Measurements from ENCODE around the gene PTGFRN. TPM values are rescaled to one million over a fixed set of nuclear protein-coding genes. Genes with fewer than 3 reads are reported as not detected.

The PTGFRN gene
- total and polyA plus RNA-seq, 2 experiments from 2014 or later: 17.4 to 32.7 TPM

DNA sequence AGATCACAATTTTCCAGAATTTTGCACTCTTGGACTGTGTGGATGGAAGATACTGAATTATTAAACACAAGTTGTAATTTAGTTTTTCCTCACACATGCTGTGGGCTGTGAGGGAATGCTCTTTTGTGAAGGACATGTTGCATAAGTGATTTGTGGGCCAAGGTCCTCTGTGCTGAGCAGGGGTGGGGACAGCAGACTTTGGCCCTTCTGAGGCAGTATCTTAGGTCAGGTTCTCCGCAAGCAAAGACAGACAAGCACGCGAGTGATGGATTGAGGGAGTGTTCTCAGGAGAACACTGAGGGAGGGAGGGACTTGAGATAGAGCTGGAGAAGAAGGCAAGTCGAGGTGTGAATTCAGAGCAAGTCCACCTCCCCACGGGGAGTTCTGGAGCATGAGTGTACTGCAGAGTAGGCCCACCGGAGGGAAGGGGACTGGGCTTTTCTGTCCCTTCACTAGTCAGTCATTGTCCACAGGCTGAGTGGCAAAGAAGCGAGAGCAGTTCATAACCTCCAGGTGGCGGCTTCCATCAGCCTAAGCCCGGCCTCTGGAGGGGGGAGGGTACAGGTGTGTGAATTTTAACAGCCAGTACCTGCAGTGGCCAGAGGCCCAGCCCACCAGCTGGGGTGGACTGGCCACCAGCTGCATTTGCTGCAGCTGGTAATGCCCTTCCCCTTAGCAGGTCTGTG lies 72.7 kb downstream of the PTGFRN start:
- Mint-ChIP-seq H3K9me3 (peaks cover 3% of the 10 kb centered on the region; the same call in 1 of the 3 replicates), H3K27ac (no peak overlapping the region; the same call in 1 of the 2 replicates), H3K27me3 (ENCODE audit: insufficient read depth, low read depth, poor library complexity) (peaks cover 2% of the 10 kb centered on the region), H3K4me1 (peaks cover 10% of the 10 kb centered on the region), H3K4me3 (no peak overlapping the region), H3K36me3 (ENCODE audit: low read depth) (peaks cover 29% of the 10 kb centered on the region)
- Histone ChIP-seq H3K9me2 (ENCODE audit: insufficient read depth) (no peaks in the 10 kb centered on the region), H2AFZ (no peak overlapping the region), H3K4me1 (ENCODE audit: insufficient read depth) (no peaks in the 10 kb centered on the region), H3K27ac (ENCODE audit: low read depth) (no peak overlapping the region), H3F3A (replicated peaks; ENCODE audit: low read depth) (no peaks in the 10 kb centered on the region), H4K20me1 (replicated peaks; ENCODE audit: insufficient read depth) (0 out of 2 replicates have a peak, but pooled peaks cover 4% of the 10 kb centered on the region), H3K4me3 (no peak overlapping the region), H3K27me3 (ENCODE audit: insufficient read depth) (no peaks in the 10 kb centered on the region), H3K79me2 (replicated peaks; ENCODE audit: insufficient read depth) (no peaks in the 10 kb centered on the region; the same call in 1 of the 2 replicates), H3K36me3 (ENCODE audit: insufficient read depth) (no peaks in the 10 kb centered on the region), H3K4me2 (no peak overlapping the region)
- DNase-seq (ENCODE audit: low spot score) (peak; percentile 55), ATAC-seq (peak; percentile 86)
- no peak for TF ChIP-seq EZH2phosphoT487 (IDR thresholded peaks at IDR 0.05; ENCODE audit: unreplicated experiment)
- TF ChIP-seq ZNF114 (CRISPR knock-in tag; IDR thresholded peaks at IDR 0.05): no peak
- TF ChIP-seq, protein P1, sequence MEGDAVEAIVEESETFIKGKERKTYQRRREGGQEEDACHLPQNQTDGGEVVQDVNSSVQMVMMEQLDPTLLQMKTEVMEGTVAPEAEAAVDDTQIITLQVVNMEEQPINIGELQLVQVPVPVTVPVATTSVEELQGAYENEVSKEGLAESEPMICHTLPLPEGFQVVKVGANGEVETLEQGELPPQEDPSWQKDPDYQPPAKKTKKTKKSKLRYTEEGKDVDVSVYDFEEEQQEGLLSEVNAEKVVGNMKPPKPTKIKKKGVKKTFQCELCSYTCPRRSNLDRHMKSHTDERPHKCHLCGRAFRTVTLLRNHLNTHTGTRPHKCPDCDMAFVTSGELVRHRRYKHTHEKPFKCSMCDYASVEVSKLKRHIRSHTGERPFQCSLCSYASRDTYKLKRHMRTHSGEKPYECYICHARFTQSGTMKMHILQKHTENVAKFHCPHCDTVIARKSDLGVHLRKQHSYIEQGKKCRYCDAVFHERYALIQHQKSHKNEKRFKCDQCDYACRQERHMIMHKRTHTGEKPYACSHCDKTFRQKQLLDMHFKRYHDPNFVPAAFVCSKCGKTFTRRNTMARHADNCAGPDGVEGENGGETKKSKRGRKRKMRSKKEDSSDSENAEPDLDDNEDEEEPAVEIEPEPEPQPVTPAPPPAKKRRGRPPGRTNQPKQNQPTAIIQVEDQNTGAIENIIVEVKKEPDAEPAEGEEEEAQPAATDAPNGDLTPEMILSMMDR (conservative IDR thresholded peaks at IDR 0.05; ENCODE audit: low read depth in 2 of 2): peak; percentile 11 to 40; a peak in 2 of 4 replicates
- TF ChIP-seq POLR2AphosphoS5 (IDR thresholded peaks at IDR 0.05; ENCODE audit: low read depth): no peak

DNA sequence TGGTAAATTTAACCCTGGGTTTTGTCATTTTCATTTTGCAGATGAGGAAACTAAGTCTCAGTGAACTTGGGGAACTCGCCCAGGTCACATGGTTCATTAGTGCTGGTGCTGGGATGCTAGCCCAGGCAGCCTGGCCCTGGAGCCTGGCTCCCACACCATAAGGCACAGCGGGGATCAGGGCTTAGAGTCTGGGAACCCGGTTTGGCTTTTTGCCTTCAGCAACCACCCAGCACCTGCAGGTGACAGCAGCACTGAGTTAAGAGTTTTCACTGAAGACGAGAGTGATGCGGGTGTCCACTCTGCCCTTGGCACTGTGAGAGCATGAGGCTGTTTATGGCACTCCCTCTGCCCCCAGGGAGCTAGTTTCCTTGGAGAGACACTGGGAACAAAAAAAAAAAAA lies 73.4 kb downstream of the PTGFRN start:
- Histone ChIP-seq H3K4me1 (ENCODE audit: insufficient read depth) (no peaks in the 10 kb centered on the region), H3K27ac (ENCODE audit: low read depth) (no peak overlapping the region), H3K79me2 (replicated peaks; ENCODE audit: insufficient read depth) (no peaks in the 10 kb centered on the region; the same call in 1 of the 2 replicates), H4K20me1 (replicated peaks; ENCODE audit: insufficient read depth) (0 out of 2 replicates have a peak, but pooled peaks cover 4% of the 10 kb centered on the region), H3K9me2 (ENCODE audit: insufficient read depth) (no peaks in the 10 kb centered on the region), H3K27me3 (ENCODE audit: insufficient read depth) (no peaks in the 10 kb centered on the region), H3K4me3 (no peak overlapping the region), H3K4me2 (no peak overlapping the region), H3K36me3 (ENCODE audit: insufficient read depth) (no peaks in the 10 kb centered on the region), H2AFZ (no peak overlapping the region), H3F3A (replicated peaks; ENCODE audit: low read depth) (no peaks in the 10 kb centered on the region)
- Mint-ChIP-seq H3K27me3 (ENCODE audit: insufficient read depth, low read depth, poor library complexity) (peaks cover 2% of the 10 kb centered on the region), H3K9me3 (no peaks in the 10 kb centered on the region; the same call in 2 of the 3 replicates), H3K4me3 (no peak overlapping the region), H3K36me3 (ENCODE audit: low read depth) (peaks cover 29% of the 10 kb centered on the region), H3K27ac (no peak overlapping the region), H3K4me1 (peaks cover 12% of the 10 kb centered on the region)
- peak; percentile 5 for DNase-seq (ENCODE audit: low spot score)
- peak; percentile 45 for ATAC-seq
- TF ChIP-seq, protein P2, sequence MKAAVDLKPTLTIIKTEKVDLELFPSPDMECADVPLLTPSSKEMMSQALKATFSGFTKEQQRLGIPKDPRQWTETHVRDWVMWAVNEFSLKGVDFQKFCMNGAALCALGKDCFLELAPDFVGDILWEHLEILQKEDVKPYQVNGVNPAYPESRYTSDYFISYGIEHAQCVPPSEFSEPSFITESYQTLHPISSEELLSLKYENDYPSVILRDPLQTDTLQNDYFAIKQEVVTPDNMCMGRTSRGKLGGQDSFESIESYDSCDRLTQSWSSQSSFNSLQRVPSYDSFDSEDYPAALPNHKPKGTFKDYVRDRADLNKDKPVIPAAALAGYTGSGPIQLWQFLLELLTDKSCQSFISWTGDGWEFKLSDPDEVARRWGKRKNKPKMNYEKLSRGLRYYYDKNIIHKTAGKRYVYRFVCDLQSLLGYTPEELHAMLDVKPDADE (IDR thresholded peaks at IDR 0.05): no peak
- TF ChIP-seq EZH2phosphoT487 (IDR thresholded peaks at IDR 0.05; ENCODE audit: unreplicated experiment) (no peak), CREB1 (CRISPR knock-in tag; IDR thresholded peaks at IDR 0.05; ENCODE audit: low read depth) (no peak), EZH2 (IDR thresholded peaks at IDR 0.05; ENCODE audit: low read depth, unreplicated experiment) (no peak), ZNF114 (CRISPR knock-in tag; IDR thresholded peaks at IDR 0.05) (no peak), NANOG (IDR thresholded peaks at IDR 0.05; ENCODE audit: borderline replicate concordance) (no peak), ZNF331 (CRISPR knock-in tag; IDR thresholded peaks at IDR 0.05; ENCODE audit: low read depth) (no peak), STAT1 (IDR thresholded peaks at IDR 0.05; ENCODE audit: unreplicated experiment) (no peak), POLR2AphosphoS5 (IDR thresholded peaks at IDR 0.05; ENCODE audit: low read depth) (no peak), JUNB (IDR thresholded peaks at IDR 0.05; ENCODE audit: unreplicated experiment) (no peak)
- TF ChIP-seq, protein P1 (conservative IDR thresholded peaks at IDR 0.05; ENCODE audit: low read depth in 2 of 2): no peak
- TF ChIP-seq, protein P3, sequence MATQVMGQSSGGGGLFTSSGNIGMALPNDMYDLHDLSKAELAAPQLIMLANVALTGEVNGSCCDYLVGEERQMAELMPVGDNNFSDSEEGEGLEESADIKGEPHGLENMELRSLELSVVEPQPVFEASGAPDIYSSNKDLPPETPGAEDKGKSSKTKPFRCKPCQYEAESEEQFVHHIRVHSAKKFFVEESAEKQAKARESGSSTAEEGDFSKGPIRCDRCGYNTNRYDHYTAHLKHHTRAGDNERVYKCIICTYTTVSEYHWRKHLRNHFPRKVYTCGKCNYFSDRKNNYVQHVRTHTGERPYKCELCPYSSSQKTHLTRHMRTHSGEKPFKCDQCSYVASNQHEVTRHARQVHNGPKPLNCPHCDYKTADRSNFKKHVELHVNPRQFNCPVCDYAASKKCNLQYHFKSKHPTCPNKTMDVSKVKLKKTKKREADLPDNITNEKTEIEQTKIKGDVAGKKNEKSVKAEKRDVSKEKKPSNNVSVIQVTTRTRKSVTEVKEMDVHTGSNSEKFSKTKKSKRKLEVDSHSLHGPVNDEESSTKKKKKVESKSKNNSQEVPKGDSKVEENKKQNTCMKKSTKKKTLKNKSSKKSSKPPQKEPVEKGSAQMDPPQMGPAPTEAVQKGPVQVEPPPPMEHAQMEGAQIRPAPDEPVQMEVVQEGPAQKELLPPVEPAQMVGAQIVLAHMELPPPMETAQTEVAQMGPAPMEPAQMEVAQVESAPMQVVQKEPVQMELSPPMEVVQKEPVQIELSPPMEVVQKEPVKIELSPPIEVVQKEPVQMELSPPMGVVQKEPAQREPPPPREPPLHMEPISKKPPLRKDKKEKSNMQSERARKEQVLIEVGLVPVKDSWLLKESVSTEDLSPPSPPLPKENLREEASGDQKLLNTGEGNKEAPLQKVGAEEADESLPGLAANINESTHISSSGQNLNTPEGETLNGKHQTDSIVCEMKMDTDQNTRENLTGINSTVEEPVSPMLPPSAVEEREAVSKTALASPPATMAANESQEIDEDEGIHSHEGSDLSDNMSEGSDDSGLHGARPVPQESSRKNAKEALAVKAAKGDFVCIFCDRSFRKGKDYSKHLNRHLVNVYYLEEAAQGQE (IDR thresholded peaks at IDR 0.05; ENCODE audit: unreplicated experiment): no peak
